ENCODE results near the gene PRKG1. TPM values are rescaled to one million over a fixed set of nuclear protein-coding genes. Genes with fewer than 3 reads are reported as not detected.

Gene PRKG1
- total and polyA plus RNA-seq, 2 donors (not counting 1 experiment from before 2014, with no cell fraction given), result not detected

DNA sequence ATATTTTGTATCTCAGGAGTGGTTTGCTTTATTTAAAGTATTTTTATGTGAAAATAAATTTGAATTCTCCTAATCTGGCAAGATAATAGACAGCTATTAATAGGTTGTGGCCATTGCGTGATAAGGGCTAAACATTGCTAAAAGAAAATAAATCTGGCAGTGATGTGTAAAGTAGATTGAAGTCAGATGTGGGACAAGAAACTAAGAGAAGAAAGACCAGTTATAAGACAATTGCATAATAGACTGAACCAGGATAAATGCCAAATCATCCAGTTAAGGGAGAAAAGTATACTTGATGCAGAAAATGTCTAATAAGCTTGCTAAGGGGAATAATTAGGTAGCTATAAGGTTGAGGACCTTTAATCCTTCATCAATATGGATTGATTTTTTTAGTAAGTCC is 822.6 kb downstream of the PRKG1 start:
- H3K4me1 Mint-ChIP-seq, result no peaks in the 10 kb centered on the region

DNA sequence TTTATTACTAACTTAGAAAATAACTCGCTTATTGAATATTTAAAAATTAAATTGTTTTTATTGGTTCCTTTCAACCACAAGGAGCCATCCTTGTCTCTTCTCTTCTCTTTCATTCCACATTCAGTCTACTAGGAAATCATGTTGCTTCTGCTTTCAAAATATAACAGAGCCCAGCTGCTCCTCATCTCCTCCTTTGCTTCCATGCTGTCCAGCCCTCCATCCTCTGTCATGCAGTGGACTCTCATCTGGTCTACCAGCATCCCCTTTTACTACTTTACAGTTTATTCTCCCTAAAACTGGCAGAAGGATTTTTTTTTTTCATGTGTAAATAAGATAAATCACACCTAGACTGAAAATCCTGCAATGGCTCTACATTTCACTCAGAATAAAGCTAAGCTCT is 823.3 kb downstream of the PRKG1 start:
- intact Hi-C loops (cut with micrococcal nuclease), result no loop called here
- H3K9ac ChIP-seq (ENCODE audit: low read length), result no peak overlapping the region
- Mint-ChIP-seq H3K27me3 (no peaks in the 10 kb centered on the region), H3K27ac (no peak overlapping the region), H3K4me3 (no peak overlapping the region), H3K9me3 (ENCODE audit: insufficient read depth) (no peaks in the 10 kb centered on the region), H3K4me1 (no peaks in the 10 kb centered on the region)
- no peaks in the 10 kb centered on the region for H4K20me1 ChIP-seq (ENCODE audit: control insufficient read depth, insufficient read depth, low read length, poor library complexity, severe bottlenecking)
- no peak overlapping the region for H3K27ac ChIP-seq (ENCODE audit: low read length in 2 of 2)
- POLR2A ChIA-PET, result no interaction called here
- WGBS (ENCODE audit: insufficient coverage), result no CpG with 5 or more reads among the region's 1 CpG
- ATAC-seq (ENCODE audit: low read depth) (no peak), DNase-seq (no peak)
- no peak overlapping the region for H2AFZ ChIP-seq (ENCODE audit: insufficient read depth, low read depth, low read length, poor library complexity, severe bottlenecking)
- no peaks in the 10 kb centered on the region for H3K9me3 ChIP-seq (ENCODE audit: control extremely low read depth in 1 of 3, control insufficient read depth in 2 of 3, insufficient read depth in 1 of 3, low read length in 2 of 3)
- CTCF ChIA-PET, result no interaction called here
- H3K36me3 ChIP-seq (replicated peaks in 1 of 2; ENCODE audit: control extremely low read depth in 1 of 2, control insufficient read depth in 1 of 2, extremely low read depth in 1 of 2, insufficient read depth in 2 of 2, low read length in 1 of 2), result no peaks in the 10 kb centered on the region
- H3K79me2 ChIP-seq (ENCODE audit: control insufficient read depth, insufficient read depth, low read length), result no peaks in the 10 kb centered on the region
- no peaks in the 10 kb centered on the region for H3K27me3 ChIP-seq (replicated peaks in 1 of 4; ENCODE audit: control extremely low read depth in 1 of 4, control insufficient read depth in 3 of 4, insufficient read depth in 4 of 4, low read length in 3 of 4)
- no peaks in the 10 kb centered on the region for H3K4me1 ChIP-seq (ENCODE audit: control insufficient read depth in 2 of 2, insufficient read depth in 2 of 2, low read length in 2 of 2)
- H3K4me3 ChIP-seq (ENCODE audit: control extremely low read depth in 1 of 5, extremely low read depth in 1 of 5, insufficient read depth in 1 of 5, low read depth in 2 of 5, low read length in 4 of 5), result no peak overlapping the region
- TF ChIP-seq, protein P1, sequence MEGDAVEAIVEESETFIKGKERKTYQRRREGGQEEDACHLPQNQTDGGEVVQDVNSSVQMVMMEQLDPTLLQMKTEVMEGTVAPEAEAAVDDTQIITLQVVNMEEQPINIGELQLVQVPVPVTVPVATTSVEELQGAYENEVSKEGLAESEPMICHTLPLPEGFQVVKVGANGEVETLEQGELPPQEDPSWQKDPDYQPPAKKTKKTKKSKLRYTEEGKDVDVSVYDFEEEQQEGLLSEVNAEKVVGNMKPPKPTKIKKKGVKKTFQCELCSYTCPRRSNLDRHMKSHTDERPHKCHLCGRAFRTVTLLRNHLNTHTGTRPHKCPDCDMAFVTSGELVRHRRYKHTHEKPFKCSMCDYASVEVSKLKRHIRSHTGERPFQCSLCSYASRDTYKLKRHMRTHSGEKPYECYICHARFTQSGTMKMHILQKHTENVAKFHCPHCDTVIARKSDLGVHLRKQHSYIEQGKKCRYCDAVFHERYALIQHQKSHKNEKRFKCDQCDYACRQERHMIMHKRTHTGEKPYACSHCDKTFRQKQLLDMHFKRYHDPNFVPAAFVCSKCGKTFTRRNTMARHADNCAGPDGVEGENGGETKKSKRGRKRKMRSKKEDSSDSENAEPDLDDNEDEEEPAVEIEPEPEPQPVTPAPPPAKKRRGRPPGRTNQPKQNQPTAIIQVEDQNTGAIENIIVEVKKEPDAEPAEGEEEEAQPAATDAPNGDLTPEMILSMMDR (IDR thresholded peaks at IDR 0.05), result no peak
- no peak for TF ChIP-seq EZH2 (IDR thresholded peaks at IDR 0.05; ENCODE audit: borderline replicate concordance, insufficient read depth, low read depth, low read length, poor library complexity, severe bottlenecking)
- no peak overlapping the region for H3K4me2 ChIP-seq (replicated peaks; ENCODE audit: low read depth, low read length, poor library complexity, severe bottlenecking)

More for the DNA sequence above, 822.6 kb downstream of the PRKG1 start:
- no CpG with 5 or more reads among the region's 1 CpG for WGBS (ENCODE audit: insufficient coverage)
- no peak for ATAC-seq (ENCODE audit: low read depth)
- Histone ChIP-seq H2AFZ (ENCODE audit: insufficient read depth, low read depth, low read length, poor library complexity, severe bottlenecking) (no peak overlapping the region), H3K4me1 (ENCODE audit: control insufficient read depth in 2 of 2, insufficient read depth in 2 of 2, low read length in 2 of 2) (no peaks in the 10 kb centered on the region), H4K20me1 (ENCODE audit: control insufficient read depth, insufficient read depth, low read length, poor library complexity, severe bottlenecking) (no peaks in the 10 kb centered on the region), H3K36me3 (replicated peaks in 1 of 2; ENCODE audit: control extremely low read depth in 1 of 2, control insufficient read depth in 1 of 2, extremely low read depth in 1 of 2, insufficient read depth in 2 of 2, low read length in 1 of 2) (no peaks in the 10 kb centered on the region), H3K4me2 (replicated peaks; ENCODE audit: low read depth, low read length, poor library complexity, severe bottlenecking) (no peak overlapping the region), H3K27me3 (replicated peaks in 1 of 4; ENCODE audit: control extremely low read depth in 1 of 4, control insufficient read depth in 3 of 4, insufficient read depth in 4 of 4, low read length in 3 of 4) (no peaks in the 10 kb centered on the region), H3K4me3 (ENCODE audit: control extremely low read depth in 1 of 5, extremely low read depth in 1 of 5, insufficient read depth in 1 of 5, low read depth in 2 of 5, low read length in 4 of 5) (no peak overlapping the region), H3K9me3 (ENCODE audit: control extremely low read depth in 1 of 3, control insufficient read depth in 2 of 3, insufficient read depth in 1 of 3, low read length in 2 of 3) (no peaks in the 10 kb centered on the region), H3K27ac (ENCODE audit: low read length in 2 of 2) (no peak overlapping the region), H3K79me2 (ENCODE audit: control insufficient read depth, insufficient read depth, low read length) (no peaks in the 10 kb centered on the region), H3K9ac (ENCODE audit: low read length) (no peak overlapping the region)
- intact Hi-C loops (cut with micrococcal nuclease), result no loop called here
- no peak overlapping the region for H3K4me3 Mint-ChIP-seq
- DNase-seq, result no peak
- ChIA-PET CTCF (no interaction called here), POLR2A (no interaction called here)
- no peaks in the 10 kb centered on the region for H3K9me3 Mint-ChIP-seq (ENCODE audit: insufficient read depth)
- H3K27ac Mint-ChIP-seq, result no peak overlapping the region
- TF ChIP-seq EZH2 (IDR thresholded peaks at IDR 0.05; ENCODE audit: borderline replicate concordance, insufficient read depth, low read depth, low read length, poor library complexity, severe bottlenecking), result no peak
- TF ChIP-seq, protein P1 (IDR thresholded peaks at IDR 0.05), result no peak
- no peaks in the 10 kb centered on the region for H3K27me3 Mint-ChIP-seq

Data from B cell (primary cell).